ENCODE results near the gene WDR75.
"Not testable (repeated sequence)": the region's sequence is repeated elsewhere in the genome, so short reads cannot be mapped to it uniquely, and the experiment has no call there.

The WDR75 gene

GRCh38 chr2:189474526-189474925 lies 33.3 kb downstream of the WDR75 start:
- no peaks in the 10 kb centered on the region for H3K27me3 ChIP-seq (ENCODE audit: control insufficient read depth in 1 of 2, insufficient read depth in 2 of 2, low read length in 2 of 2)
- H3K9ac ChIP-seq (ENCODE audit: low read length in 2 of 2), result no peak overlapping the region
- no peaks in the 10 kb centered on the region for H3K4me1 ChIP-seq (ENCODE audit: control insufficient read depth, insufficient read depth, low read length)
- peaks cover 13 to 25% of the 10 kb centered on the region in 2 donors for H3K36me3 ChIP-seq (ENCODE audit: control insufficient read depth in 2 of 2, insufficient read depth in 2 of 2, low read length in 2 of 2)
- no peak overlapping the region for H3K4me3 ChIP-seq (ENCODE audit: low read length in 2 of 2)
- H3K9me3 ChIP-seq (ENCODE audit: control insufficient read depth in 2 of 2, low read length in 2 of 2), result no peaks in the 10 kb centered on the region
- no peak overlapping the region for H3K27ac ChIP-seq (ENCODE audit: low read length)

- H3K4me3 ChIP-seq (ENCODE audit: low read length in 2 of 2), result no peak overlapping the region
- no peaks in the 10 kb centered on the region for H3K27me3 ChIP-seq (ENCODE audit: control insufficient read depth in 1 of 2, insufficient read depth in 2 of 2, low read length in 2 of 2)
- H3K9ac ChIP-seq (ENCODE audit: low read length in 2 of 2), result no peak overlapping the region
- H3K27ac ChIP-seq (ENCODE audit: low read length), result no peak overlapping the region
- no peaks in the 10 kb centered on the region for H3K4me1 ChIP-seq (ENCODE audit: control insufficient read depth, insufficient read depth, low read length)
- no peaks in the 10 kb centered on the region for H3K9me3 ChIP-seq (ENCODE audit: control insufficient read depth in 2 of 2, low read length in 2 of 2)
- H3K36me3 ChIP-seq (ENCODE audit: control insufficient read depth in 2 of 2, insufficient read depth in 2 of 2, low read length in 2 of 2), result peaks cover 10 to 13% of the 10 kb centered on the region in 2 donors
Observed at GRCh38 chr2:189477756-189478155, 36.5 kb downstream of the WDR75 start.

DNA sequence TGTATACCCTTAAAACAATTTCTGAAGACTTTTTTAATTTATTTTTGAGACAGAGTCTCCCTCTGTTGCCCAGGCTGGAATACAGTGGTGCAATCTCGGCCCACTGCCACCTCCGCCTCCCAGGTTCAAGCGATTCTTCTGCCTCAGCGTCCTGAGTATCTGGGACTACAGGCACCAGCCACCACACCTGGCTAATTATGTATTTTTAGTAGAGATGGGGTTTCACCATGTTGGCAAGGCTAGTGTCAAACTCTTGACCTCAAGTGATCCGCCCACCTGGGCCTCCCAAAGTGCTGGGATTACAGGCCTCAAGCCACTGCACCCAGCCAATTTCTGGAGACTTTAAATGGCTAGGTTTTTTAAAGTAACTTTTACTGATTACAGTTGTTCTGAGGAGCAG lies 37.0 kb downstream of the WDR75 start:
- peaks cover 10 to 11% of the 10 kb centered on the region in 2 donors for H3K36me3 ChIP-seq (ENCODE audit: control insufficient read depth in 2 of 2, insufficient read depth in 2 of 2, low read length in 2 of 2)
- not testable (repeated sequence) for H3K9me3 ChIP-seq (ENCODE audit: control insufficient read depth in 2 of 2, low read length in 2 of 2); H3K9ac ChIP-seq (ENCODE audit: low read length in 2 of 2); H3K27me3 ChIP-seq (ENCODE audit: control insufficient read depth in 1 of 2, insufficient read depth in 2 of 2, low read length in 2 of 2); H3K27ac ChIP-seq (ENCODE audit: low read length); H3K4me3 ChIP-seq (ENCODE audit: low read length in 2 of 2); H3K4me1 ChIP-seq (ENCODE audit: control insufficient read depth, insufficient read depth, low read length)

DNA sequence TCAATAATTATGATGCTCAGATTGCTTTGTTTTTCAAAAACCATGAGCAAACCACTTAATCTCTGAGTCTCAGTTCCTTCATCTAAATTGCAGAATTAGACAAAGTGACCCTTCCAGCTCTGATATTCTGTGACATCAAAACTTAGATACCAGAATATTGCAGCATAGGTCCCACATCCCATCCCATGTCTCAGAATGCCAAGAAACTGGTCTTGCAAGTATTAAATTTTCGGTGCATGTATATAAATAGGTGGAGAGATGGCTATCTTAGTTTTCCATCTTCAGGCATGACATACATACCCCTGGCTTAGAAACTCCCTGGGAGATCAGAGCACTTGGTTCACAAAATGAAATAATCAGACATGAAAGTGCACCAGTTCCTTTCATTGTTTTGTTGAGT lies 39.8 kb downstream of the WDR75 start:
- Histone ChIP-seq H3K9ac (ENCODE audit: low read length in 2 of 2) (no peak overlapping the region), H3K9me3 (ENCODE audit: control insufficient read depth in 2 of 2, low read length in 2 of 2) (no peaks in the 10 kb centered on the region), H3K27me3 (ENCODE audit: control insufficient read depth in 1 of 2, insufficient read depth in 2 of 2, low read length in 2 of 2) (no peaks in the 10 kb centered on the region), H3K27ac (ENCODE audit: low read length) (no peak overlapping the region), H3K4me1 (ENCODE audit: control insufficient read depth, insufficient read depth, low read length) (no peaks in the 10 kb centered on the region), H3K4me3 (ENCODE audit: low read length in 2 of 2) (no peak overlapping the region), H3K36me3 (ENCODE audit: control insufficient read depth in 2 of 2, insufficient read depth in 2 of 2, low read length in 2 of 2) (peaks cover 0 to 2% of the 10 kb centered on the region in 2 donors)

GRCh38 chr2:189483571-189483970 lies 42.3 kb downstream of the WDR75 start:
- Histone ChIP-seq H3K36me3 (ENCODE audit: control insufficient read depth in 2 of 2, insufficient read depth in 2 of 2, low read length in 2 of 2) (no peaks in the 10 kb centered on the region), H3K9ac (ENCODE audit: low read length in 2 of 2) (no peak overlapping the region), H3K4me3 (ENCODE audit: low read length in 2 of 2) (no peak overlapping the region), H3K9me3 (ENCODE audit: control insufficient read depth in 2 of 2, low read length in 2 of 2) (no peaks in the 10 kb centered on the region), H3K27me3 (ENCODE audit: control insufficient read depth in 1 of 2, insufficient read depth in 2 of 2, low read length in 2 of 2) (no peaks in the 10 kb centered on the region), H3K4me1 (ENCODE audit: control insufficient read depth, insufficient read depth, low read length) (no peaks in the 10 kb centered on the region), H3K27ac (ENCODE audit: low read length) (no peak overlapping the region)

GRCh38 chr2:189483980-189484740 lies 42.9 kb downstream of the WDR75 start:
- Histone ChIP-seq H3K27me3 (ENCODE audit: control insufficient read depth in 1 of 2, insufficient read depth in 2 of 2, low read length in 2 of 2) (no peaks in the 10 kb centered on the region), H3K36me3 (ENCODE audit: control insufficient read depth in 2 of 2, insufficient read depth in 2 of 2, low read length in 2 of 2) (no peaks in the 10 kb centered on the region), H3K9me3 (ENCODE audit: control insufficient read depth in 2 of 2, low read length in 2 of 2) (no peaks in the 10 kb centered on the region), H3K27ac (ENCODE audit: low read length) (no peak overlapping the region), H3K4me1 (ENCODE audit: control insufficient read depth, insufficient read depth, low read length) (no peaks in the 10 kb centered on the region), H3K4me3 (ENCODE audit: low read length in 2 of 2) (no peak overlapping the region), H3K9ac (ENCODE audit: low read length in 2 of 2) (no peak overlapping the region)

GRCh38 chr2:189485146-189485545 lies 43.9 kb downstream of the WDR75 start:
- H3K4me1 ChIP-seq (ENCODE audit: control insufficient read depth, insufficient read depth, low read length), result no peaks in the 10 kb centered on the region
- H3K27me3 ChIP-seq (ENCODE audit: control insufficient read depth in 1 of 2, insufficient read depth in 2 of 2, low read length in 2 of 2), result no peaks in the 10 kb centered on the region
- no peak overlapping the region for H3K9ac ChIP-seq (ENCODE audit: low read length in 2 of 2)
- no peak overlapping the region for H3K4me3 ChIP-seq (ENCODE audit: low read length in 2 of 2)
- no peaks in the 10 kb centered on the region for H3K9me3 ChIP-seq (ENCODE audit: control insufficient read depth in 2 of 2, low read length in 2 of 2)
- no peak overlapping the region for H3K27ac ChIP-seq (ENCODE audit: low read length)
- no peaks in the 10 kb centered on the region for H3K36me3 ChIP-seq (ENCODE audit: control insufficient read depth in 2 of 2, insufficient read depth in 2 of 2, low read length in 2 of 2)

DNA sequence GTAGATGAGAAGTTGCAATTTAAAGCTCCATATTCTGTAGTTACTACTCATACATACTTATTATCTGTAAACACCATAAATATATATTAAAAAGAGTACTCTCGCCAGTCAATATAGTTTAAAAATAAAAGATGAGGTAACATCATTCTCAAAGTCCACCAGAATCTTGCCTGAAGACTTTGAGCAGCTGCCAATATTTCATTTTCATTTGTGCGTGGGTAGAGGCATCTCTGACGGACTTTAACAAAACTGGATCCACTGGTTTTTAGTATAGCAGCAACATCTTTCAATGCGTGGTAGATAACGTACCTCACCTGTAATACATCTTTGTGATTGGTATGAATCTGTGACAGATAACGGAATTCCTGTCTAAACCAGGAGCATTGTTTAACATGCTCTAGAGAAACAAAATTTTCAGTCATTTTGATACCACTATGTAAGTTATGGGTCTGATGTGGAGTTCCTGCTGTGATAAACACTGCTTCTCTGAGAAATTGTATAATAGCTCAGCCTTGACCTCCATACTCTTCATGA lies 45.0 kb downstream of the WDR75 start:
- Histone ChIP-seq H3K4me1 (ENCODE audit: control insufficient read depth, insufficient read depth, low read length) (no peaks in the 10 kb centered on the region), H3K9ac (ENCODE audit: low read length in 2 of 2) (no peak overlapping the region), H3K4me3 (ENCODE audit: low read length in 2 of 2) (no peak overlapping the region), H3K9me3 (ENCODE audit: control insufficient read depth in 2 of 2, low read length in 2 of 2) (no peaks in the 10 kb centered on the region), H3K36me3 (ENCODE audit: control insufficient read depth in 2 of 2, insufficient read depth in 2 of 2, low read length in 2 of 2) (no peaks in the 10 kb centered on the region), H3K27me3 (ENCODE audit: control insufficient read depth in 1 of 2, insufficient read depth in 2 of 2, low read length in 2 of 2) (no peaks in the 10 kb centered on the region), H3K27ac (ENCODE audit: low read length) (no peak overlapping the region)

- H3K36me3 ChIP-seq (ENCODE audit: control insufficient read depth in 2 of 2, insufficient read depth in 2 of 2, low read length in 2 of 2), result no peaks in the 10 kb centered on the region
- H3K9me3 ChIP-seq (ENCODE audit: control insufficient read depth in 2 of 2, low read length in 2 of 2), result no peaks in the 10 kb centered on the region
- H3K9ac ChIP-seq (ENCODE audit: low read length in 2 of 2), result no peak overlapping the region
- H3K4me3 ChIP-seq (ENCODE audit: low read length in 2 of 2), result no peak overlapping the region
- H3K27ac ChIP-seq (ENCODE audit: low read length), result no peak overlapping the region
- no peaks in the 10 kb centered on the region for H3K27me3 ChIP-seq (ENCODE audit: control insufficient read depth in 1 of 2, insufficient read depth in 2 of 2, low read length in 2 of 2)
- no peaks in the 10 kb centered on the region for H3K4me1 ChIP-seq (ENCODE audit: control insufficient read depth, insufficient read depth, low read length)
Observed at GRCh38 chr2:189487283-189488007, 46.2 kb downstream of the WDR75 start.

DNA sequence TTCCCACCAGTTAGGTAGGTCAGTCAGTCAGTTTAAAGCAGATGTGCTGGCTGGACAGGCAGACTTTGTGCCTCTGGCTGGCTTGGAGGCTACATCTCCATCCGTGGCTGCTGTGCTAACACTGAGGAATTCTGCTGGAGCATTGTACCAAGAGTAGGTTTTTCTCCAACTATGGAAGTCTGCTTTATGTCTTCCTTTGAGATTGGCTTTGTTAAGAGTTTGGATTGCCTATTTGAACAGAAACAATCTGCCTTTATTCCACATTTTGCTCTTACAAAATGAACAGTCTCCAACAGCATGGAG lies 46.7 kb downstream of the WDR75 start:
- no peak overlapping the region for H3K9ac ChIP-seq (ENCODE audit: low read length in 2 of 2)
- H3K9me3 ChIP-seq (ENCODE audit: control insufficient read depth in 2 of 2, low read length in 2 of 2), result no peaks in the 10 kb centered on the region
- no peaks in the 10 kb centered on the region for H3K4me1 ChIP-seq (ENCODE audit: control insufficient read depth, insufficient read depth, low read length)
- H3K4me3 ChIP-seq (ENCODE audit: low read length in 2 of 2), result no peak overlapping the region
- H3K27ac ChIP-seq (ENCODE audit: low read length), result no peak overlapping the region
- no peaks in the 10 kb centered on the region for H3K36me3 ChIP-seq (ENCODE audit: control insufficient read depth in 2 of 2, insufficient read depth in 2 of 2, low read length in 2 of 2)
- no peaks in the 10 kb centered on the region for H3K27me3 ChIP-seq (ENCODE audit: control insufficient read depth in 1 of 2, insufficient read depth in 2 of 2, low read length in 2 of 2)

- no peaks in the 10 kb centered on the region for H3K27me3 ChIP-seq (ENCODE audit: control insufficient read depth in 1 of 2, insufficient read depth in 2 of 2, low read length in 2 of 2)
- no peak overlapping the region for H3K9ac ChIP-seq (ENCODE audit: low read length in 2 of 2)
- no peaks in the 10 kb centered on the region for H3K9me3 ChIP-seq (ENCODE audit: control insufficient read depth in 2 of 2, low read length in 2 of 2)
- no peak overlapping the region for H3K4me3 ChIP-seq (ENCODE audit: low read length in 2 of 2)
- H3K36me3 ChIP-seq (ENCODE audit: control insufficient read depth in 2 of 2, insufficient read depth in 2 of 2, low read length in 2 of 2), result no peaks in the 10 kb centered on the region
- no peak overlapping the region for H3K27ac ChIP-seq (ENCODE audit: low read length)
- H3K4me1 ChIP-seq (ENCODE audit: control insufficient read depth, insufficient read depth, low read length), result no peaks in the 10 kb centered on the region
Observed at GRCh38 chr2:189492451-189492850, 51.2 kb downstream of the WDR75 start.
